Psoas muscle (tissue), 8 donors: ENCODE data around the gene CLEC3A. TPM values are rescaled to one million over a fixed set of nuclear protein-coding genes. Genes with fewer than 3 reads are reported as not detected.

Source experiments
- ATAC-seq, 4 donors: fragments of 200-7000 bp; cut with Tn5 transposase; one replicate each; pipeline ENCODE4 v1.9.1; 2020; ENCODE audit warnings: moderate library complexity in 3 of 4, mild to moderate bottlenecking in 2 of 4
- DNase-seq, 2 donors: peaks; one replicate each; pipeline ENCODE4 v3.0.0-alpha.2; 2020
- H3K27ac ChIP-seq: fragments of 200-600 bp; one replicate; pipeline ENCODE4 v1.8.0; 2022
- H3K27me3 ChIP-seq, 3 donors: fragments of 200-600 bp in 1 of 3; one replicate each; pipeline versions ENCODE4 v1.6.1 to v1.8.0; 2013 to 2022; ENCODE audit warnings: low read length in 2 of 3, mild to moderate bottlenecking in 2 of 3, moderate library complexity in 1 of 3; ENCODE audit not compliant: insufficient read depth in 3 of 3
- H3K36me3 ChIP-seq, 2 donors: fragments of 200-600 bp in 1 of 2; one replicate each; pipeline versions ENCODE4 v1.6.1 to v1.8.0; 2013 to 2022; ENCODE audit warnings: low read depth in 1 of 2, mild to moderate bottlenecking in 1 of 2, moderate library complexity in 1 of 2; ENCODE audit not compliant: insufficient read depth in 1 of 2
- H3K4me1 ChIP-seq: fragments of 200-600 bp; one replicate; pipeline ENCODE4 v1.8.0; 2022
- H3K4me3 ChIP-seq: fragments of 200-600 bp; one replicate; pipeline ENCODE4 v1.8.0; 2022; ENCODE audit warnings: mild to moderate bottlenecking
- H3K9me3 ChIP-seq: fragments of 200-600 bp; one replicate; pipeline ENCODE4 v1.8.0; 2022
- CTCF ChIP-seq: fragments of 200-600 bp; IDR thresholded peaks from one replicate; pipeline ENCODE4 v1.8.0; 2022; ENCODE audit warnings: antibody characterized with exemption
- WGBS, 3 donors: extraction: QIAGEN DNeasy Blood & Tissue Kit; methylation state at CpG; one replicate each; pipeline versions ENCODE4 v1.1.6 to v1.1.7; 2013; 5-methylcytosine and 5-hydroxymethylcytosine counted together
- intact Hi-C, 2 donors: fragments of 100-400 bp; cut with DNase I; formaldehyde crosslinking; loops; one replicate each; pipeline versions ENCODE4 v1.11.0 to v1.14.2; 2022
- long read RNA-seq, 2 donors: library from polyadenylated mRNA; unstranded; transcript quantifications; one replicate each; pipeline ENCODE4 v2.0.0, GENCODE V29; 2021
- polyA plus RNA-seq, 3 donors: library from polyadenylated mRNA; stranded (reverse); fragments of 200-250 nt; gene quantifications; one replicate each; pipeline ENCODE4 v1.2.3, GENCODE V29; 2013
- total RNA-seq, 4 donors: library from RNA; stranded (reverse); fragmentation: NEBNext Ultra II Directional in 2 of 4; extraction: Animal tissue kit (Norgen Biotek cat#: 25700) in 2 of 4; gene quantifications; one replicate each; pipeline versions ENCODE4 v1.2.1 to v1.2.4, GENCODE V29; 2021 to 2023
- donor health status: healthy with polysubstance abuse.
- donor health status: DM: no; HTN: no; CAD: no; lungs with moderate emphysema.
- donor health status: Bipolar disorder and iron deficiency.
- donor health status: healthy.
- donor health status: DM: yes; HTN: yes; CAD: no.
- donor health status: DM: no; HTN: no; CAD: no.
- donor health status: DM: no; HTN: no; CAD: no.
- donor health status: DM: yes; HTN: yes; CAD: no.

The CLEC3A gene
- total RNA-seq (not detected), polyA plus RNA-seq (not detected)
- long read RNA-seq, donor 1 = 0 reads
- long read RNA-seq, donor 2 = 0 reads

- no peak for ATAC-seq
- Histone ChIP-seq H3K27me3 (no peaks in the 10 kb centered on the region), H3K4me3 (no peak within 1 kb of the TSS), H3K4me1 (no peaks in the 10 kb centered on the region), H3K27ac (no peak within 1 kb of the TSS), H3K9me3 (no peaks in the 10 kb centered on the region), H3K36me3 (no peaks in the 10 kb centered on the region)
- DNase-seq = no peak
- intact Hi-C loops = no loop called here
- no peak for TF ChIP-seq CTCF
- 23 to 36% (median 26%) methylated on average over 5 of the region's 5 CpGs for WGBS, 3 donors
These were observed at the start of gene CLEC3A for GRCh38 chr16:78022347-78023060. TSS of gene CLEC3A (plus strand) at chr16:78022548. CDS start at chr16:78022627, 79 bp downstream.

- no peak for TF ChIP-seq CTCF
These were observed 47.5 kb upstream of the CLEC3A start for GRCh38 chr16:77974883-77975282.

GRCh38 chr16:77975942-77976341 lies 46.4 kb upstream of the CLEC3A start:
- ATAC-seq = no peak
- TF ChIP-seq CTCF = no peak
- Histone ChIP-seq H3K9me3 (no peaks in the 10 kb centered on the region), H3K4me1 (no peaks in the 10 kb centered on the region), H3K36me3 (no peaks in the 10 kb centered on the region), H3K27ac (no peak overlapping the region), H3K27me3 (no peaks in the 10 kb centered on the region), H3K4me3 (no peak overlapping the region)
- 23 to 52% (median 29%) methylated on average over 3 of the region's 3 CpGs for WGBS, 3 donors
- DNase-seq = no peak
- intact Hi-C loops = no loop called here

More at GRCh38 chr16:77974883-77975282, 47.5 kb upstream of the CLEC3A start:
- no peaks in the 10 kb centered on the region for H3K36me3 ChIP-seq
- ATAC-seq = no peak
- H3K9me3 ChIP-seq = no peaks in the 10 kb centered on the region
- H3K27ac ChIP-seq = no peak overlapping the region
- H3K4me1 ChIP-seq = no peaks in the 10 kb centered on the region
- intact Hi-C loops = loop anchor here in 1 of 2 donors (5.0 kb wide), 1 partner anchor 303 kb away; no protein-coding TSS in a partner anchor
- no peak overlapping the region for H3K4me3 ChIP-seq
- no peak for DNase-seq
- WGBS, 3 donors = 71 to 74% (median 73%) methylated on average over 5 of the region's 5 CpGs
- H3K27me3 ChIP-seq = no peaks in the 10 kb centered on the region

GRCh38 chr16:77977339-77977738 lies 45.0 kb upstream of the CLEC3A start:
- H3K4me1 ChIP-seq = no peaks in the 10 kb centered on the region
- no peak overlapping the region for H3K4me3 ChIP-seq
- H3K36me3 ChIP-seq = no peaks in the 10 kb centered on the region
- H3K27me3 ChIP-seq = no peaks in the 10 kb centered on the region
- no peak for TF ChIP-seq CTCF
- no peak overlapping the region for H3K27ac ChIP-seq
- intact Hi-C loops = no loop called here
- H3K9me3 ChIP-seq = no peaks in the 10 kb centered on the region
- 66 to 80% (median 68%) methylated on average over 5 of the region's 5 CpGs for WGBS, 3 donors
- ATAC-seq (no peak), DNase-seq (no peak)
